ENCODE data around the gene ADPRHL1.
"Not testable (repeated sequence)": the region's sequence is repeated elsewhere in the genome, so short reads cannot be mapped to it uniquely, and the experiment has no call there.

The ADPRHL1 gene

GRCh38 chr13:113441661-113442060 lies 11.6 kb downstream of the ADPRHL1 start:
- in situ Hi-C loops (cut with MboI; ENCODE audit: low pct_unique_long_range_greater_than_20kb, low sequenced_read_pairs, unreplicated experiment): no loop called here
- no peak for TF ChIP-seq CTCF (IDR thresholded peaks at IDR 0.05; ENCODE audit: extremely low read depth, insufficient read depth, missing control alignments)
- no peak for DNase-seq (ENCODE audit: low spot score)

GRCh38 chr13:113437408-113438010 lies 15.8 kb downstream of the ADPRHL1 start:
- no peak for DNase-seq (ENCODE audit: low spot score)
- in situ Hi-C loops (cut with MboI; ENCODE audit: low pct_unique_long_range_greater_than_20kb, low sequenced_read_pairs, unreplicated experiment): no loop called here

GRCh38 chr13:113436866-113437265 lies 16.4 kb downstream of the ADPRHL1 start:
- in situ Hi-C loops (cut with MboI; ENCODE audit: low pct_unique_long_range_greater_than_20kb, low sequenced_read_pairs, unreplicated experiment); DNase-seq (ENCODE audit: low spot score): not testable (repeated sequence)

More at GRCh38 chr13:113437408-113438010, 15.8 kb downstream of the ADPRHL1 start:
- no peak for TF ChIP-seq CTCF (IDR thresholded peaks at IDR 0.05; ENCODE audit: extremely low read depth, insufficient read depth, missing control alignments)

- in situ Hi-C loops (cut with MboI; ENCODE audit: low pct_unique_long_range_greater_than_20kb, low sequenced_read_pairs, unreplicated experiment); DNase-seq (ENCODE audit: low spot score): not testable (repeated sequence)
These were observed 17.4 kb downstream of the ADPRHL1 start for GRCh38 chr13:113435907-113436306.

GRCh38 chr13:113433391-113433916 lies 19.8 kb downstream of the ADPRHL1 start:
- DNase-seq (ENCODE audit: low spot score): no peak
- in situ Hi-C loops (cut with MboI; ENCODE audit: low pct_unique_long_range_greater_than_20kb, low sequenced_read_pairs, unreplicated experiment): no loop called here
- TF ChIP-seq CTCF (IDR thresholded peaks at IDR 0.05; ENCODE audit: extremely low read depth, insufficient read depth, missing control alignments): no peak

GRCh38 chr13:113432506-113433270 lies 20.6 kb downstream of the ADPRHL1 start:
- no peak for DNase-seq (ENCODE audit: low spot score)
- TF ChIP-seq CTCF (IDR thresholded peaks at IDR 0.05; ENCODE audit: extremely low read depth, insufficient read depth, missing control alignments): no peak
- in situ Hi-C loops (cut with MboI; ENCODE audit: low pct_unique_long_range_greater_than_20kb, low sequenced_read_pairs, unreplicated experiment): no loop called here

GRCh38 chr13:113431171-113431570 lies 22.1 kb downstream of the ADPRHL1 start:
- no peak for DNase-seq (ENCODE audit: low spot score)
- no peak for TF ChIP-seq CTCF (IDR thresholded peaks at IDR 0.05; ENCODE audit: extremely low read depth, insufficient read depth, missing control alignments)
- in situ Hi-C loops (cut with MboI; ENCODE audit: low pct_unique_long_range_greater_than_20kb, low sequenced_read_pairs, unreplicated experiment): no loop called here

All from GM13977 (cell line).